Measurements from ENCODE around the gene MNAT1.

DNA sequence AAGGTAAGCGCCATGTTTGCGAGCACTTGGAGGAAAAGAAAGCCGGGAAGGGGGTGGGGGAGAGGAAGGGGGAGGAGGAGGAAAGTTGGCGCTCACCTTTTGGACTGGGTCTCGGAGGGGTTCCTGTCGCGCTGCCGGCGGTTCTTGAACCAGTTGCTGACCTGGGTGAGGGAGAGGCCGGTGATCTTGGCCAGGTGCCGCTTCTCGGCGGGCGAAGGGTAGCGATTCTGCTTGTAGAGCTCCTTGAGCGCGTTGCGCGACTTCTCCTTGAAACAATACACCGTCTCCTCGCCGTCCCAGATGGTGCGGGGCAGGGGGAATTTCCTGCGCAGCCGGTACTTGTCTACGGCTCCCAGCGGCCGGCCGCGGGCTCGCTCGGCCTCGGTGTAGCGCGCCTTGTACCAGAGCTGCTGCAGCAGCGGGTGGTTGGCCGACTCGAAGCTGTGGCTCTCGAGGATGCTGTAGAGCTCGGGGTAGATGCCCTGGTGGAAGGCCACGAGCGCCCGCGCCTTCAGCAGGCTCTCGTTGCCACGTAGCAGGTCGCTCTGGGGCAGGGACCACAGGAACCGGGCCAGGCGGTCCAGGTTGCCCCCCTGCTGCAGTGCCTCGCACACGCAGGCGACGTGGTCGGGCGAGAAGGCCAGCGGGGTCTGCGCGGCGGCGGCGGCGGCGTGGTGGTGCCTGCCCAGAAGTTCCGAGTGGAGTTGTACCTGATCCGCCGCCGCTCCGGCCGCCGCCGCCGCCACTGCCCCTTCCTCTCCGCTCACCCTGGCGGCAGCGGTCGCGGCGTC, 11.2 kb upstream of the MNAT1 start:
- TF ChIP-seq, protein P1, sequence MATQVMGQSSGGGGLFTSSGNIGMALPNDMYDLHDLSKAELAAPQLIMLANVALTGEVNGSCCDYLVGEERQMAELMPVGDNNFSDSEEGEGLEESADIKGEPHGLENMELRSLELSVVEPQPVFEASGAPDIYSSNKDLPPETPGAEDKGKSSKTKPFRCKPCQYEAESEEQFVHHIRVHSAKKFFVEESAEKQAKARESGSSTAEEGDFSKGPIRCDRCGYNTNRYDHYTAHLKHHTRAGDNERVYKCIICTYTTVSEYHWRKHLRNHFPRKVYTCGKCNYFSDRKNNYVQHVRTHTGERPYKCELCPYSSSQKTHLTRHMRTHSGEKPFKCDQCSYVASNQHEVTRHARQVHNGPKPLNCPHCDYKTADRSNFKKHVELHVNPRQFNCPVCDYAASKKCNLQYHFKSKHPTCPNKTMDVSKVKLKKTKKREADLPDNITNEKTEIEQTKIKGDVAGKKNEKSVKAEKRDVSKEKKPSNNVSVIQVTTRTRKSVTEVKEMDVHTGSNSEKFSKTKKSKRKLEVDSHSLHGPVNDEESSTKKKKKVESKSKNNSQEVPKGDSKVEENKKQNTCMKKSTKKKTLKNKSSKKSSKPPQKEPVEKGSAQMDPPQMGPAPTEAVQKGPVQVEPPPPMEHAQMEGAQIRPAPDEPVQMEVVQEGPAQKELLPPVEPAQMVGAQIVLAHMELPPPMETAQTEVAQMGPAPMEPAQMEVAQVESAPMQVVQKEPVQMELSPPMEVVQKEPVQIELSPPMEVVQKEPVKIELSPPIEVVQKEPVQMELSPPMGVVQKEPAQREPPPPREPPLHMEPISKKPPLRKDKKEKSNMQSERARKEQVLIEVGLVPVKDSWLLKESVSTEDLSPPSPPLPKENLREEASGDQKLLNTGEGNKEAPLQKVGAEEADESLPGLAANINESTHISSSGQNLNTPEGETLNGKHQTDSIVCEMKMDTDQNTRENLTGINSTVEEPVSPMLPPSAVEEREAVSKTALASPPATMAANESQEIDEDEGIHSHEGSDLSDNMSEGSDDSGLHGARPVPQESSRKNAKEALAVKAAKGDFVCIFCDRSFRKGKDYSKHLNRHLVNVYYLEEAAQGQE (IDR thresholded peaks at IDR 0.05; ENCODE audit: insufficient read depth in 1 of 2, low read depth in 2 of 2, low read length in 2 of 2) = no peak
- no peak for TF ChIP-seq POLR2AphosphoS5 (IDR thresholded peaks at IDR 0.05; ENCODE audit: low read depth, low read length)
